ENCODE results near the gene CUX1. TPM values are rescaled to one million over a fixed set of nuclear protein-coding genes. Genes with fewer than 3 reads are reported as not detected.

CUX1 gene
- total and polyA plus RNA-seq, 2 of the 13 experiments (the other 11 are each of a cell fraction or from before 2014, with no cell fraction given) = 13.7 to 14.9 TPM

GRCh38 chr7:101775181-101775580 lies 42.2 kb upstream of the CUX1 start (continued):
- TF ChIP-seq TFDP2 (CRISPR knock-in tag; IDR thresholded peaks at IDR 0.05) = no peak
- no peak for TF ChIP-seq GZF1 (CRISPR knock-in tag; IDR thresholded peaks at IDR 0.05)
- no peak for TF ChIP-seq GABPB1 (CRISPR knock-in tag; IDR thresholded peaks at IDR 0.05)
- TF ChIP-seq SMARCC2 (IDR thresholded peaks at IDR 0.05) = no peak
- no peak for TF ChIP-seq HOXA3 (CRISPR knock-in tag; IDR thresholded peaks at IDR 0.05)
- no peak for TF ChIP-seq REST (IDR thresholded peaks at IDR 0.05; ENCODE audit: borderline replicate concordance in 1 of 2, low read depth in 1 of 2, low read length in 2 of 2)
- no peak for TF ChIP-seq U2AF1 (optimal IDR thresholded peaks at IDR 0.05; ENCODE audit: low read depth, low read length)
- no peak for TF ChIP-seq SNAPC2 (CRISPR knock-in tag; IDR thresholded peaks at IDR 0.05)

GRCh38 chr7:101778026-101778580 lies 39.3 kb upstream of the CUX1 start:
- POLR2A ChIA-PET = no interaction called here
- ATAC-seq = no peak
- no peak for TF ChIP-seq ZNF276 (CRISPR knock-in tag; IDR thresholded peaks at IDR 0.05; ENCODE audit: low read depth)
- TF ChIP-seq TARDBP (CRISPR knock-in tag; IDR thresholded peaks at IDR 0.05) = no peak
- no peak for TF ChIP-seq PREB (CRISPR knock-in tag; IDR thresholded peaks at IDR 0.05)
- no peak for TF ChIP-seq BRCA1 (CRISPR knock-in tag; IDR thresholded peaks at IDR 0.05)
- no peak for TF ChIP-seq PRMT3 (CRISPR knock-in tag; IDR thresholded peaks at IDR 0.05; ENCODE audit: borderline replicate concordance, low read depth)
- no peak for TF ChIP-seq ZBTB34 (CRISPR knock-in tag; IDR thresholded peaks at IDR 0.05)
- H3K4me1 ChIP-seq (ENCODE audit: insufficient read depth, low read length) = no peaks in the 10 kb centered on the region
- CTCF ChIA-PET (ENCODE audit: low intra/inter-chr PET ratio, low total read pairs) = no interaction called here
- no peak overlapping the region for H3K9ac ChIP-seq (ENCODE audit: insufficient read depth, low read depth, low read length)
- H3K4me2 ChIP-seq (ENCODE audit: low read depth, low read length) = no peak overlapping the region
- no peak overlapping the region for H3K27ac ChIP-seq (ENCODE audit: extremely low read length, insufficient read depth, low read length)
- intact Hi-C loops (cut with micrococcal nuclease; ENCODE audit: unreplicated experiment) (no loop called here), in situ Hi-C loops (cut with HindIII; ENCODE audit: extremely low pct_ligation_motif_present, low pct_unique_long_range_greater_than_20kb) (no loop called here)
- H4K20me1 ChIP-seq (ENCODE audit: insufficient read depth, low read length) = no peaks in the 10 kb centered on the region
- no TSS peak for BruUV-seq (replicated peaks)
- no peak for FAIRE-seq
- no peaks in the 10 kb centered on the region for H3K9me3 ChIP-seq (ENCODE audit: low read length)
- H2AFZ ChIP-seq (ENCODE audit: low read length) = no peak overlapping the region
- H3K79me2 ChIP-seq (ENCODE audit: insufficient read depth, low read length) = no peaks in the 10 kb centered on the region
- H3K36me3 ChIP-seq (replicated peaks in 1 of 2; ENCODE audit: control insufficient read depth in 1 of 2, insufficient read depth in 2 of 2, low read length in 2 of 2) = no peaks in the 10 kb centered on the region
- DNase-seq (ENCODE audit: low spot score) = no peak
- H3K27me3 ChIP-seq (ENCODE audit: control insufficient read depth in 1 of 2, insufficient read depth in 2 of 2, low read length in 2 of 2) = peaks cover 6 to 25% of the 10 kb centered on the region in 2 experiments; a peak in 4 of 5 replicates
- no peak overlapping the region for H3K4me3 ChIP-seq (replicated peaks in 1 of 3; ENCODE audit: insufficient read depth in 1 of 3, low read depth in 2 of 3, low read length in 3 of 3)
- 54% methylated on average over 19 of the region's 20 CpGs for WGBS (ENCODE audit: low lambda C conversion rate)
